Lower leg skin (tissue), 4 donors: ENCODE measurements around the gene ANTXR1. TPM values are rescaled to one million over a fixed set of nuclear protein-coding genes. Genes with fewer than 3 reads are reported as not detected.

ENCODE experiments used
- DNase-seq, 2 donors: peaks; one replicate each; pipeline ENCODE4 v3.0.0-alpha.2; 2019; ENCODE audit warnings: low spot score in 2 of 2
- H3K4me3 ChIP-seq: fragments of 200-600 bp; sonication (generic); 2 replicates; pipeline ENCODE4 v1.5.1; 2017; ENCODE audit warnings: mild to moderate bottlenecking, low read depth; ENCODE audit not compliant: poor library complexity, severe bottlenecking
- CTCF ChIP-seq, 3 donors: fragments of 450-650 bp; IDR thresholded peaks; one replicate each; pipeline ENCODE4 v1.5.1; 2016; ENCODE audit warnings: antibody characterized with exemption in 3 of 3, mild to moderate bottlenecking in 3 of 3, moderate library complexity in 2 of 3
- POLR2A ChIP-seq, 2 donors: fragments of 450-650 bp; IDR thresholded peaks; one replicate each; pipeline ENCODE4 v1.6.1; 2016 to 2017; ENCODE audit warnings: antibody characterized with exemption in 2 of 2, mild to moderate bottlenecking in 1 of 2, moderate library complexity in 1 of 2
- WGBS, 2 donors: methylation state at CpG; one replicate each; pipeline ENCODE4 v1.1.5; 2018; 5-methylcytosine and 5-hydroxymethylcytosine counted together
- intact Hi-C: fragments of 100-400 bp; cut with DNase I; formaldehyde crosslinking; loops from one replicate; pipeline ENCODE4 v1.15.0; 2023; ENCODE audit warnings: low total_unique reads
- total RNA-seq, 4 donors: library from RNA; depleted of rRNA; stranded (reverse); fragments of >200 nt; gene quantifications; one replicate each; pipeline ENCODE4 v1.1.0, GENCODE V29; 2016

Gene ANTXR1
- total RNA-seq, 4 donors from 2014 or later, result 43.3 to 56.7 (median 52.7) TPM

GRCh38 chr2:69216535-69217332, 203.8 kb downstream of the ANTXR1 start:
- TF ChIP-seq CTCF (IDR thresholded peaks at IDR 0.05) (no peak), POLR2A (IDR thresholded peaks at IDR 0.05) (no peak)
- 61 to 66% methylated on average over 4 of the region's 4 CpGs for WGBS, 2 donors
- no peak for DNase-seq
- intact Hi-C loops, result no loop called here
- H3K4me3 ChIP-seq, result no peak overlapping the region

DNA sequence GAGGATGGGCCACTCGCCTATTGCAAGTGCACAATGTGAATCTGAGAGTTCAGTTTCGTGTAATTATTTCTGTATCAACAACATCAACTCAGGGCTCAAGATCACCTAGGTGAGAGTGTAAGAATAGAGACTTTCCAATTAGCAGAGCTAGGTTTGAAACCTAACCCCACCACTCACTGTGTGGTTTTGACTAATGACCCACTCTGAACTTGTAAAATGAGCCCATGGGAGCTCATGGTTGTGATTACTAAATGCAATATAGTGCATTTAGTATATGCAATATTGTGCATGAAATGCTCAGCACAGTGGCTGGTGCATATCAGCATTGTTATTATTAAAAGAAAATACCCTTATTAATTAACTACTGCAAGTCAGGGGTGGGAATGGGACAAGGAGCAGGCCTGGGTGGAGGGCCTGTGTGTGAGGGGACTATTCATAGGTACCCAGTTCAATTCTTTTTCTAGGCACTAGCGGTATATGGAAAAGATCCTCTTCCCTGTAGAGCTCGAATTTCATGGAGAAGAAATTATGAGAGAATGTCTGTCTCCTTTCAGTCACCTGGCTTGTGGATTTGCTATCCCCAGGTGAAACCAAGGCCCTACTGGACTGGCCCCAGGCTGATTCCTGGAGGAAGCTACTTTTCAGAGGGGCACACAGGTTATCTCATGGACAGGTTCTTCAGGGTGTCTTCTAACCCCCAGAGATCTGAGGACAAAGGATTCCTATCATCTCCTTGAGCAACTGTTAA, 204.5 kb downstream of the ANTXR1 start:
- intact Hi-C loops, result no loop called here
- TF ChIP-seq POLR2A (IDR thresholded peaks at IDR 0.05), result no peak
- TF ChIP-seq CTCF (IDR thresholded peaks at IDR 0.05), result no peak
- no peak overlapping the region for H3K4me3 ChIP-seq
- 90% methylated on average over 4 of the region's 4 CpGs for WGBS, 2 donors
- DNase-seq, result no peak

- no peak for DNase-seq
- TF ChIP-seq POLR2A (IDR thresholded peaks at IDR 0.05) (no peak), CTCF (IDR thresholded peaks at IDR 0.05) (no peak)
- intact Hi-C loops, result no loop called here
Measured at GRCh38 chr2:69221512-69221911, 208.5 kb downstream of the ANTXR1 start.

DNA sequence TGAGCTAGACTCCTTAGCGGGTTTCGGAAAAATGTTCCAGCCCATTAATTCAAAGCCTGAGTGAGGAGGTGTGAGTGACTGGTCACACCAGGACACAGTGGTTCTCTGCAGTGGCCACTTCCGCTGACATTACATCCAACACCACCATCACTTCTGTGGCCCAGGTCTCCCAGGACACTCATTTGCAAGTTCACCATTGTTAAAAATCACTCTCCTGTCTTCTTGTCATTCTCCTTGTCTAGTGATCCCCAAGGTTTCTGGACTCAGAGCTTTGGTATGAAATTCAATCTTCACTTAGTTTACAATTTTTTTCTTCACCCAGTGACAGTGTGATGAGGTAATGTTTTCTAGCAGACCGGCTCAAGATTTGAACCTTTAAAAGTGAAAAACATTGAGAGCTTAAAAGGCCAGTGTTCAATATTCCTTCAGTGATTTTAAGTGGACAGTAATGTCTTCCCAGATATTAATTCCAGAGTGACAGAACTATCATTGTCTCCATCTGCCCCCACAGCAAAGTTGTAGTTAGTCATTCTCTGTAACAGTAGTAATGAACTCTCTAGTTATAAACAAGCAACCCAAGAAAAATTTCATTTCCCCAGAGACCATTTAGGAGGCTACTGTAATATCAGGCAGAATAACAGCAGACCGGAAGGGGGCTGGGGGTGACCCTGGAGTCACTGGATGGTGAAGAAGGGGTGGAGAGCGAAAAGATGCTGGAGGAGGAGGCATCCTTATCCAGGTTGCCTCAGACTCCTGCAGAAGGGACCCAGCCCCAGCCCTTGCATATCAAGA, 209.2 kb downstream of the ANTXR1 start:
- DNase-seq, result no peak
- H3K4me3 ChIP-seq, result no peak overlapping the region
- 85 to 90% methylated on average over 6 of the region's 6 CpGs for WGBS, 2 donors
- intact Hi-C loops, result no loop called here
- TF ChIP-seq POLR2A (IDR thresholded peaks at IDR 0.05) (no peak), CTCF (IDR thresholded peaks at IDR 0.05) (no peak)

More at GRCh38 chr2:69221512-69221911, 208.5 kb downstream of the ANTXR1 start:
- no peak overlapping the region for H3K4me3 ChIP-seq

GRCh38 chr2:69222953-69223658, 210.1 kb downstream of the ANTXR1 start:
- no peak for DNase-seq
- 80 to 88% methylated on average over 3 of the region's 3 CpGs for WGBS, 2 donors
- intact Hi-C loops, result no loop called here
- TF ChIP-seq POLR2A (IDR thresholded peaks at IDR 0.05) (no peak), CTCF (IDR thresholded peaks at IDR 0.05) (no peak)
- H3K4me3 ChIP-seq, result no peak overlapping the region
